Measurements from ENCODE around the gene DIP2B. TPM values are rescaled to one million over a fixed set of nuclear protein-coding genes. Genes with fewer than 3 reads are reported as not detected.

Gene DIP2B
- total RNA-seq, 6 experiments from 2014 or later = 11.1 to 24.0 (median 14.8) TPM

GRCh38 chr12:50505675-50506530 lies 1.1 kb downstream of the DIP2B start:
- peak overlapping the region; percentile 91 to 95 (median 95) for H3K27ac ChIP-seq

GRCh38 chr12:50506753-50507473 lies 2.1 kb downstream of the DIP2B start:
- Histone ChIP-seq H3K27ac (peak overlapping the region; percentile 30 to 95 (median 91)), H3K9me3 (no peaks in the 10 kb centered on the region), H3K4me3 (peak overlapping the region; percentile 73 to 85 (median 79)), H3K36me3 (no peaks in the 10 kb centered on the region), H3K4me1 (peaks cover 0 to 59% (median 15%) of the 10 kb centered on the region in 4 donors), H3K27me3 (no peaks in the 10 kb centered on the region)
- no peak for TF ChIP-seq POLR2A (IDR thresholded peaks at IDR 0.05)
- TF ChIP-seq CTCF (IDR thresholded peaks at IDR 0.05) = no peak
- ATAC-seq (peak in 1 of 4 donors; percentile 15), DNase-seq (no peak)
- 3% methylated on average over 2 of the region's 2 CpGs for WGBS (ENCODE audit: insufficient coverage, low coverage, low lambda C conversion rate, missing lambda C conversion rate)
- intact Hi-C loops (cut with DNase I) = loop anchor here in 1 of 2 donors (10.0 kb wide), 2 partner anchors 128 to 208 kb away; no protein-coding TSS in a partner anchor

More at GRCh38 chr12:50505675-50506530, 1.1 kb downstream of the DIP2B start:
- WGBS (ENCODE audit: insufficient coverage, low coverage, low lambda C conversion rate, missing lambda C conversion rate) = 0% methylated on average over 11 of the region's 11 CpGs
- H3K4me3 ChIP-seq = peak overlapping the region; percentile 73 to 85 (median 79)
- ATAC-seq = peak; percentile 32 to 68 (median 49)
- peak in 1 of 3 donors; percentile 54 for DNase-seq
- no peaks in the 10 kb centered on the region for H3K9me3 ChIP-seq
- TF ChIP-seq CTCF (IDR thresholded peaks at IDR 0.05) = no peak
- intact Hi-C loops (cut with DNase I) = loop anchor here in 1 of 2 donors (10.0 kb wide), 2 partner anchors 129 to 209 kb away; no protein-coding TSS in a partner anchor
- H3K36me3 ChIP-seq = no peaks in the 10 kb centered on the region
- no peaks in the 10 kb centered on the region for H3K27me3 ChIP-seq
- H3K4me1 ChIP-seq = peaks cover 0 to 50% (median 15%) of the 10 kb centered on the region in 4 donors

GRCh38 chr12:50507474-50507838 lies 2.7 kb downstream of the DIP2B start:
- H3K27ac ChIP-seq = peak overlapping the region; percentile 30 to 95 (median 91)
- intact Hi-C loops (cut with DNase I) = loop anchor here in 1 of 2 donors (10.0 kb wide), 2 partner anchors 127 to 207 kb away; no protein-coding TSS in a partner anchor

More at GRCh38 chr12:50507474-50507838, 2.7 kb downstream of the DIP2B start:
- Histone ChIP-seq H3K4me3 (peak overlapping the region in 1 of 3 donors; percentile 1), H3K36me3 (no peaks in the 10 kb centered on the region), H3K27me3 (no peaks in the 10 kb centered on the region), H3K9me3 (no peaks in the 10 kb centered on the region), H3K4me1 (peaks cover 0 to 59% (median 15%) of the 10 kb centered on the region in 4 donors)
- 32% methylated on average over 11 of the region's 11 CpGs for WGBS (ENCODE audit: insufficient coverage, low coverage, low lambda C conversion rate, missing lambda C conversion rate)
- TF ChIP-seq CTCF (IDR thresholded peaks at IDR 0.05) (no peak), POLR2A (IDR thresholded peaks at IDR 0.05) (no peak)
- DNase-seq = no peak
- ATAC-seq = no peak
